T-helper 1 cell treated with Interleukin-12 subunit alpha and Interleukin-12 subunit beta and Interleukin-4 antibody, amounts not matched to agents 30 μg/mL and 1 μg/mL, for 36 hours (primary cell): ENCODE data around the gene ANKFY1.
A peak's percentile ranks its signal among the peaks of the same experiment; 100 is the strongest.

Source experiments
- H3K27ac Mint-ChIP-seq: one replicate; pipeline ENCODE4 v1.8.0; 2021; ENCODE audit warnings: mild to moderate bottlenecking, mixed read lengths
- H3K27me3 Mint-ChIP-seq: one replicate; pipeline ENCODE4 v1.8.0; 2021; ENCODE audit warnings: low read depth, mixed read lengths
- H3K36me3 Mint-ChIP-seq: one replicate; pipeline ENCODE4 v1.8.0; 2021; ENCODE audit warnings: low read depth, mixed read lengths
- H3K4me1 Mint-ChIP-seq: one replicate; pipeline ENCODE4 v1.8.0; 2021; ENCODE audit warnings: low read depth, mixed read lengths
- H3K4me3 Mint-ChIP-seq: one replicate; pipeline ENCODE4 v1.8.0; 2021; ENCODE audit warnings: mild to moderate bottlenecking, moderate library complexity, mixed read lengths
- H3K9me3 Mint-ChIP-seq: one replicate; pipeline ENCODE4 v1.8.0; 2021; ENCODE audit warnings: mixed read lengths

The ANKFY1 gene

GRCh38 chr17:4170639-4171280 is 93.0 kb downstream of the ANKFY1 start:
- peaks cover 68% of the 10 kb centered on the region for H3K36me3 Mint-ChIP-seq
- H3K4me1 Mint-ChIP-seq: peaks cover 15% of the 10 kb centered on the region
- H3K27ac Mint-ChIP-seq: no peak overlapping the region
- no peaks in the 10 kb centered on the region for H3K9me3 Mint-ChIP-seq
- no peaks in the 10 kb centered on the region for H3K27me3 Mint-ChIP-seq
- H3K4me3 Mint-ChIP-seq: no peak overlapping the region

GRCh38 chr17:4167786-4168185 is 96.0 kb downstream of the ANKFY1 start:
- no peaks in the 10 kb centered on the region for H3K27me3 Mint-ChIP-seq
- peaks cover 54% of the 10 kb centered on the region for H3K36me3 Mint-ChIP-seq
- H3K27ac Mint-ChIP-seq: peak overlapping the region; percentile 34
- no peaks in the 10 kb centered on the region for H3K4me1 Mint-ChIP-seq
- H3K4me3 Mint-ChIP-seq: no peak overlapping the region
- H3K9me3 Mint-ChIP-seq: no peaks in the 10 kb centered on the region

- Mint-ChIP-seq H3K27me3 (no peaks in the 10 kb centered on the region), H3K4me3 (no peak overlapping the region), H3K9me3 (no peaks in the 10 kb centered on the region), H3K36me3 (peaks cover 44% of the 10 kb centered on the region), H3K27ac (no peak overlapping the region), H3K4me1 (peaks cover 7% of the 10 kb centered on the region)
These were observed 97.4 kb downstream of the ANKFY1 start for GRCh38 chr17:4166419-4166818.

- peaks cover 41% of the 10 kb centered on the region for H3K36me3 Mint-ChIP-seq
- no peak overlapping the region for H3K27ac Mint-ChIP-seq
- H3K9me3 Mint-ChIP-seq: no peaks in the 10 kb centered on the region
- no peaks in the 10 kb centered on the region for H3K27me3 Mint-ChIP-seq
- H3K4me3 Mint-ChIP-seq: no peak overlapping the region
- H3K4me1 Mint-ChIP-seq: peaks cover 11% of the 10 kb centered on the region
These were observed 98.3 kb downstream of the ANKFY1 start for GRCh38 chr17:4165301-4166010.

GRCh38 chr17:4163951-4164350 is 99.8 kb downstream of the ANKFY1 start:
- Mint-ChIP-seq H3K27me3 (no peaks in the 10 kb centered on the region), H3K36me3 (peaks cover 30% of the 10 kb centered on the region), H3K4me1 (peaks cover 11% of the 10 kb centered on the region), H3K9me3 (no peaks in the 10 kb centered on the region), H3K27ac (no peak overlapping the region), H3K4me3 (no peak overlapping the region)

- H3K36me3 Mint-ChIP-seq: peaks cover 26% of the 10 kb centered on the region
- peaks cover 11% of the 10 kb centered on the region for H3K4me1 Mint-ChIP-seq
- no peaks in the 10 kb centered on the region for H3K27me3 Mint-ChIP-seq
- H3K9me3 Mint-ChIP-seq: no peaks in the 10 kb centered on the region
- H3K27ac Mint-ChIP-seq: no peak overlapping the region
- H3K4me3 Mint-ChIP-seq: no peak overlapping the region
These were observed 100.9 kb downstream of the ANKFY1 start for GRCh38 chr17:4162775-4163466.

GRCh38 chr17:4162321-4162720 is 101.5 kb downstream of the ANKFY1 start:
- Mint-ChIP-seq H3K9me3 (no peaks in the 10 kb centered on the region), H3K4me1 (peaks cover 11% of the 10 kb centered on the region), H3K27ac (peak overlapping the region; percentile 62), H3K36me3 (peaks cover 20% of the 10 kb centered on the region), H3K4me3 (no peak overlapping the region), H3K27me3 (no peaks in the 10 kb centered on the region)

- Mint-ChIP-seq H3K9me3 (no peaks in the 10 kb centered on the region), H3K27me3 (no peaks in the 10 kb centered on the region), H3K4me1 (peaks cover 11% of the 10 kb centered on the region), H3K4me3 (no peak overlapping the region), H3K36me3 (peaks cover 16% of the 10 kb centered on the region), H3K27ac (peak overlapping the region; percentile 62)
These were observed 101.8 kb downstream of the ANKFY1 start for GRCh38 chr17:4161967-4162305.

- peaks cover 15% of the 10 kb centered on the region for H3K36me3 Mint-ChIP-seq
- H3K4me3 Mint-ChIP-seq: no peak overlapping the region
- peaks cover 11% of the 10 kb centered on the region for H3K4me1 Mint-ChIP-seq
- H3K27me3 Mint-ChIP-seq: no peaks in the 10 kb centered on the region
- H3K27ac Mint-ChIP-seq: peak overlapping the region; percentile 82
- no peaks in the 10 kb centered on the region for H3K9me3 Mint-ChIP-seq
These were observed 102.4 kb downstream of the ANKFY1 start for GRCh38 chr17:4161192-4161966.

- no peak overlapping the region for H3K4me3 Mint-ChIP-seq
- no peak overlapping the region for H3K27ac Mint-ChIP-seq
- no peaks in the 10 kb centered on the region for H3K9me3 Mint-ChIP-seq
- no peaks in the 10 kb centered on the region for H3K27me3 Mint-ChIP-seq
- peaks cover 11% of the 10 kb centered on the region for H3K4me1 Mint-ChIP-seq
- H3K36me3 Mint-ChIP-seq: peaks cover 7% of the 10 kb centered on the region
These were observed 103.4 kb downstream of the ANKFY1 start for GRCh38 chr17:4160294-4160859.

GRCh38 chr17:4159761-4160160 is 104.0 kb downstream of the ANKFY1 start:
- Mint-ChIP-seq H3K27me3 (no peaks in the 10 kb centered on the region), H3K4me3 (no peak overlapping the region), H3K4me1 (peaks cover 11% of the 10 kb centered on the region), H3K36me3 (peaks cover 4% of the 10 kb centered on the region), H3K9me3 (no peaks in the 10 kb centered on the region), H3K27ac (no peak overlapping the region)

GRCh38 chr17:4157618-4158333 is 106.0 kb downstream of the ANKFY1 start:
- no peak overlapping the region for H3K4me3 Mint-ChIP-seq
- H3K36me3 Mint-ChIP-seq: peaks cover 7% of the 10 kb centered on the region
- no peaks in the 10 kb centered on the region for H3K9me3 Mint-ChIP-seq
- H3K27ac Mint-ChIP-seq: no peak overlapping the region
- no peaks in the 10 kb centered on the region for H3K27me3 Mint-ChIP-seq
- peaks cover 11% of the 10 kb centered on the region for H3K4me1 Mint-ChIP-seq

- Mint-ChIP-seq H3K27ac (no peak overlapping the region), H3K4me1 (peaks cover 8% of the 10 kb centered on the region), H3K36me3 (peaks cover 7% of the 10 kb centered on the region), H3K27me3 (no peaks in the 10 kb centered on the region), H3K4me3 (no peak overlapping the region), H3K9me3 (no peaks in the 10 kb centered on the region)
These were observed 106.9 kb downstream of the ANKFY1 start for GRCh38 chr17:4156750-4157381.
